ENCODE measurements around the gene RFX3. TPM values are rescaled to one million over a fixed set of nuclear protein-coding genes. Genes with fewer than 3 reads are reported as not detected.

RFX3 gene
- total RNA-seq, 4 donors from 2014 or later: 4.0 to 8.2 (median 5.6) TPM

DNA sequence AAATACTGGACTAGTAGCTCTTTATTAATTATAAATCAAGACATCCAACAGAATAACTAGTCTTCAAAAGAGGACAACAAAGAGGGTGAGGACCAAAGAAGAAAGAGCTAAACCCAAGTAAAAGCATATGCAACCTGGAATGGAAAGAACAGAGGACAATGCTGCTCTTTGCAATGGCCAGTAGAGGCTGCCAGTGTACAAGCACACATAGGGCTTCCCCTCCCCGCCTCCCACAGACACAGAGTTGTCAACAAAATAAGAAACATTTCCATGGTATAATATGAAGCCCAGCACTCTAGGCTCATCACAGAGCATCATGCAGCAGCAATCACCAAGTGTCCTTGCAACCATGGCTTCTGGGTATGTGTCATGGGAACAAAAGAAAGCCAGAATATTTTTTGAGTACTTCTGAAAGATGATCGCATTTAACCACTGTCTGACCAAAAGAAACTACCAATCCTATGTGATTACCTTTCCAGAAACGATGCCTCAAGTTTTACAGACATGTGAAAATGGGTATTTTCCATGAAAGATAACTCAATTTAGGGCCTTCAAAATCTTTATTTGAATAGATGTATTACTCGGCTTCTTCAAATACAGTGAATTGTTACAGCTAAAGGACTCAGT lies 58.1 kb downstream of the RFX3 start:
- peak in 1 of 2 donors; percentile 47 for DNase-seq (ENCODE audit: low spot score in 2 of 2)
- WGBS, 2 donors: 57 to 69% methylated on average over 4 of the region's 4 CpGs
- TF ChIP-seq POLR2A (IDR thresholded peaks at IDR 0.05): no peak
- TF ChIP-seq, protein P1, sequence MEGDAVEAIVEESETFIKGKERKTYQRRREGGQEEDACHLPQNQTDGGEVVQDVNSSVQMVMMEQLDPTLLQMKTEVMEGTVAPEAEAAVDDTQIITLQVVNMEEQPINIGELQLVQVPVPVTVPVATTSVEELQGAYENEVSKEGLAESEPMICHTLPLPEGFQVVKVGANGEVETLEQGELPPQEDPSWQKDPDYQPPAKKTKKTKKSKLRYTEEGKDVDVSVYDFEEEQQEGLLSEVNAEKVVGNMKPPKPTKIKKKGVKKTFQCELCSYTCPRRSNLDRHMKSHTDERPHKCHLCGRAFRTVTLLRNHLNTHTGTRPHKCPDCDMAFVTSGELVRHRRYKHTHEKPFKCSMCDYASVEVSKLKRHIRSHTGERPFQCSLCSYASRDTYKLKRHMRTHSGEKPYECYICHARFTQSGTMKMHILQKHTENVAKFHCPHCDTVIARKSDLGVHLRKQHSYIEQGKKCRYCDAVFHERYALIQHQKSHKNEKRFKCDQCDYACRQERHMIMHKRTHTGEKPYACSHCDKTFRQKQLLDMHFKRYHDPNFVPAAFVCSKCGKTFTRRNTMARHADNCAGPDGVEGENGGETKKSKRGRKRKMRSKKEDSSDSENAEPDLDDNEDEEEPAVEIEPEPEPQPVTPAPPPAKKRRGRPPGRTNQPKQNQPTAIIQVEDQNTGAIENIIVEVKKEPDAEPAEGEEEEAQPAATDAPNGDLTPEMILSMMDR (IDR thresholded peaks at IDR 0.05): no peak
- intact Hi-C loops (cut with DNase I; ENCODE audit: low total_unique reads): no loop called here
- no peak overlapping the region for H3K4me3 ChIP-seq (ENCODE audit: low read depth, poor library complexity, severe bottlenecking)

DNA sequence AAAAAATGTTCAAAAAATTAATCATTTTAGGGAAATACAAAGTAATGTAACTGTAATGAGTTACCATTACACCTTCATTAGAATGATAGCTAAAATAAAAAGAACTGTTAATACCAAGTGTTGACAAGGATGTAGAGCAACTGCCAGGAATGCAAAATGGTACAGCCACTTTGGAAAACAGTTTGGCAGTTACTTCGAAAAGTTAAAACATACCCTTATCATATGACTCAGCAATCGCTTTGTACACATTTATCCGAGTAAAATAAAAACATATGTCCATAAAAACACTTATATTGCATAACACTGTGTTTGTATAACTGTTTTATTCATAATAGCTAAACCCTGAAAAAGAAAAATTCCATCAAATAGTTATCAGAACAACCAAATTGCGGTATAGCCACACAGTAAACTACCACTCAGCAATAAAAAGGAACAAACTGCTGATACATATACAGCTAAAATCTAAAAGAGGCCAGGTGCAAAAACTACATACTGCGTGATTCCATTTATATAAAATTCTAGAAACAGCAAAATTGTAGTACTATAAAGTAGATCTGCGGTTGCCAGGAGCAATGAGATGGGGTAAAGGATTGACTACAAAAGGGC lies 61.7 kb downstream of the RFX3 start:
- no peak for DNase-seq (ENCODE audit: low spot score in 2 of 2)
- TF ChIP-seq, protein P1 (IDR thresholded peaks at IDR 0.05): no peak
- no peak for TF ChIP-seq POLR2A (IDR thresholded peaks at IDR 0.05)
- no peak overlapping the region for H3K4me3 ChIP-seq (ENCODE audit: low read depth, poor library complexity, severe bottlenecking)
- 74 to 81% methylated on average over 6 of the region's 6 CpGs for WGBS, 2 donors
- intact Hi-C loops (cut with DNase I; ENCODE audit: low total_unique reads): no loop called here

DNA sequence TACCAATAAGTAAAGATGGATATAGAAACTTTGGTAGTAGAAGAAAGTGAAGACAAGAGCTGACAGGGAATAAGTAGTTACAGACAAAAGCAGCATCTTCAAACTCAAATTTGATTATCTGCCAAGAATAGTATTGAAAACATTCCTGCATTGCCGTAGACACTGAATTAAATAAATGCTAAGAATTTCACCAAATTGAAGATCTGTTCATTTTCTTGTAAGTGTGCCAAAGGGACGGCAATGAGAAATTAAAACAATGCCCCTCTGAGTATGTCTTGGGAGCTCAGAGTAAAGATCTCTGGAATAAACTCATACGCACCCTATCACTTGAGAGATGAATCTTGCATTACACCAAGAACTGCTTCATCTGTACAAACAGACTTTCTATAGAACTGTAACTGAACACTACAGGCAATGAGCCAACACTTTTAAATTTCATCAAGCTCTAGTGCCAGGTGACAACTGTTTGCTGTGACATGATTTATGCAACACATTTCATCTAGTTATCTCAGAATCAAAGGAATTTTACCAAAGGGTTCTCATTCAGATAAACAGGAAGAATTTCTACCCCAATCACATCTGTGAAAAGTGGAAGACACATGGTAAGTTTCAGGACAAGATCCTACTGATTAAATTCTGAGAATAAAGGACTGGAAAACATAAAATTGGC lies 66.9 kb downstream of the RFX3 start:
- no peak for DNase-seq (ENCODE audit: low spot score in 2 of 2)
- intact Hi-C loops (cut with DNase I; ENCODE audit: low total_unique reads): no loop called here
- WGBS, 2 donors: 43 to 46% methylated on average over 3 of the region's 3 CpGs
- H3K4me3 ChIP-seq (ENCODE audit: low read depth, poor library complexity, severe bottlenecking): no peak overlapping the region
- TF ChIP-seq, protein P1 (IDR thresholded peaks at IDR 0.05): no peak
- no peak for TF ChIP-seq POLR2A (IDR thresholded peaks at IDR 0.05)

DNA sequence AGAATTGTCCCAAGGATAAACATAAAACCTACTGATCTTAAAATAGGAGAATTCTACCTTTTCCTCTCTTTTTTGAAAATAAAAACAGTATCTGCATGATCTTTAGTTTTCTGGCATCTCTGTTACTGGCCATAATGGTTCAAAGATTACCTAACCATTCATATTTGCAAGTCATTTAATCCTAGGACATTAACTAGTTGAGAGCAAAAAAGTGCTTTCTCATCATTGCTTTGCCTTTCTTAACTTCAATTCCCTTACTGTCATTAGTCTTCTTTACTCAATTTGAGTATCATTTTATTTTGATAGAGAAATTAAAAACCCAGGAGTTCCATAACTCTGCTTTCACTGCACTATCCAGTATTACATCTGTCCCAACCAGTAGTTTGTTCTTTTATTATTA lies 68.6 kb downstream of the RFX3 start:
- TF ChIP-seq, protein P1 (IDR thresholded peaks at IDR 0.05): no peak
- TF ChIP-seq POLR2A (IDR thresholded peaks at IDR 0.05): no peak
- no peak for DNase-seq (ENCODE audit: low spot score in 2 of 2)
- intact Hi-C loops (cut with DNase I; ENCODE audit: low total_unique reads): no loop called here
- H3K4me3 ChIP-seq (ENCODE audit: low read depth, poor library complexity, severe bottlenecking): no peak overlapping the region

DNA sequence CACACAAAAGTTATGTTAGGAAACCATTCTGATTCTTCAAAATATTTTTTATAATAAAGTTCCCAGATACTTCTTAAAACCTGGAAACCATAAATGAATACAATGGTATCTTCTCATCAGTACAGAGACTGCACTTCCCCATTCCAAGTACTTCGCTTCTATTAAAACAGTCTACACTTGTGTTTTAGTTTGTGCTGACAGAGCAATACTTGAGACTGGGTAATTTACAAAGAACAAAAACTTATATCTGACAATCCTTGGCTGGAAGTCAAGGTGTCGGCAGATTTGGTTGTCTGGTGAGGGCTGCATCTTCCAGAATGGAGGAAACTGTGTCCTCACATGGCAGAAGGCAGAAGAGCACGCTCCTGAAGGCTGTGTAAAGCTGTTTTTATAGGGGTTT lies 70.1 kb downstream of the RFX3 start:
- TF ChIP-seq, protein P1 (IDR thresholded peaks at IDR 0.05): no peak
- no peak for TF ChIP-seq POLR2A (IDR thresholded peaks at IDR 0.05)
- intact Hi-C loops (cut with DNase I; ENCODE audit: low total_unique reads): no loop called here
- no peak overlapping the region for H3K4me3 ChIP-seq (ENCODE audit: low read depth, poor library complexity, severe bottlenecking)
- WGBS, 2 donors: 61 to 81% methylated on average over 3 of the region's 3 CpGs
- no peak for DNase-seq (ENCODE audit: low spot score in 2 of 2)

Measured in lower leg skin (tissue), 4 donors.